Measurements from ENCODE around the gene HIF3A.
"Not testable (repeated sequence)": the region's sequence is repeated elsewhere in the genome, so short reads cannot be mapped to it uniquely, and the experiment has no call there.

HIF3A gene

GRCh38 chr19:46296722-46297461 is at the start of gene HIF3A:
TSS of gene HIF3A (plus strand) at chr19:46297042. CDS start at chr19:46297077, 35 bp downstream.
- no peak for DNase-seq

GRCh38 chr19:46250076-46250735 is 46.6 kb upstream of the HIF3A start:
- DNase-seq = no peak

- no peak for DNase-seq
Observed at GRCh38 chr19:46251416-46251815, 45.4 kb upstream of the HIF3A start.

DNA sequence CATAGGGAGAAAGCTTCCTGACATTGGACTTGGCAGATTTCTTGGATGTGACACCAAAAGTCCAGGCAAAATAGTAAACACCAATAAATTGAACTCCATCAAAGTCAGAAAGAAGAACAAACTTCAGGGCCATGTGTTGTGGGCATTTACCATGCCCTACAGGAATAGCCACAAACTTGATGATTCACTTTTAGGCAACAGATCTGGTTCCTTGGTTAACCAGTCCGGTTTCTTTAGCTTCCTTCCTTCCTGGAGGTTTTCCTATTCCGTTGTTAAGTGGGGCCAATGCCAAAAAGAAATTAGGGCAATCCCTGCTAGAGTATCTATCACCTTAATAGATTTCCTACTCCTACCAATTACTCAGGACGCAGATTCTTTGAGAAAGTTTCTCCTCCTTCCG is 42.1 kb upstream of the HIF3A start:
- no peak for DNase-seq

DNA sequence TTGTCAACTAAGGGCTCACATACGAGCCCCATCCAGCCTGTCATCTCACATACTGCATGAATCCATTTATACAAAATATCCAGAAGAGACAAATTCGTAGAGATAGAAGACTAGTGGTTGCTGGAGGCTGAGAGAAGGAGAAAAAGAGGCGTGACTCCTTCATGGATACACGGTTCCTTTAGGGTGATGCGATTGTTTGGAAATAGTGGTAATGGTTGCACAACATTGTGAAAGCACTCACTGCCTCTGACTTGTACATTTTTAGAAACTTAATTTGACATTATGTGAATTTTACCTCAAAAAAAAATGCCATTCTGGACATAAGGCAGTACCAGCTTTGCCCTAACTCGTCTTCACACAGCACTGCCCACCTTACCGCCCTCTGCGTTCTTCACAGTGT is 40.0 kb upstream of the HIF3A start:
- DNase-seq = no peak

DNA sequence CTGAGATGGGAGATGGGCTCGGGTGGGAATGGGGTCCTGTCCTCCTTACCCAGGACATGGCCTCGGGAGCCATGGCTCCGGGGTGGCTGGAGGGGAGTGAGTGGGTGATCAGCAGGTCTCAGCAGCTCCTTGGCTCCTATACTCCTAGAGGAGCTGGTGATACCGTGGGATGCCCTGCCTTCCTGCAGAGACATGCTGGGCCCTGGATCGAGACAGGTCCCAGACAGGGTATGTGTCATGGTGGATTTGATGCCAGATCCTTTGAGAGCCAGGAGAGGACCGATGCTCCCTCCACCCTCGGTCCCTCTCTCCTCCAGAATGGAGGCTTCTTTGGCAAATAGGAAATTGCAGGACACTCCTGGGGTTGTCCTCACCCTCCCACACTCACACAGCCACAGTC is 35.3 kb upstream of the HIF3A start:
- DNase-seq = not testable (repeated sequence)

GRCh38 chr19:46262684-46263296 is 34.1 kb upstream of the HIF3A start:
- peak; percentile 34 for DNase-seq

DNA sequence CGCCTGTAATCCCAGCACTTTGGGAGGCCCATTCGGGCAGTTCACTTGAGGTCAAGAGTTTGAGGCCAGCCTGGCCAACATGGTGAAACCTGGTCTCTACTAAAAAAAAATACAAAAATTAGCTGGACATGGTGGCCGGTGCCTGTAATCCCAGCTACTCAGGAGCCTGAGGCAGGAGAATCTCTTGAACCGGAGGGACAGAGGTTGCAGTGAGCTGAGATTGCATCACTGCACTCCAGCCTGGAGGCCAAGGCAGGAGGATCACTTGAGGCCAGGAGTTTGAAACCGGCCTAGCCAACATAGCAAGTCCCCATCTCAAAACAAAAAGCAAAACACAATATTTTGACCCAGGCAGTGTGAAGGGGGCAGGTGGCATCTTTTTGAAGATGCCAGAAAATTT is 32.0 kb upstream of the HIF3A start:
- not testable (repeated sequence) for DNase-seq

DNA sequence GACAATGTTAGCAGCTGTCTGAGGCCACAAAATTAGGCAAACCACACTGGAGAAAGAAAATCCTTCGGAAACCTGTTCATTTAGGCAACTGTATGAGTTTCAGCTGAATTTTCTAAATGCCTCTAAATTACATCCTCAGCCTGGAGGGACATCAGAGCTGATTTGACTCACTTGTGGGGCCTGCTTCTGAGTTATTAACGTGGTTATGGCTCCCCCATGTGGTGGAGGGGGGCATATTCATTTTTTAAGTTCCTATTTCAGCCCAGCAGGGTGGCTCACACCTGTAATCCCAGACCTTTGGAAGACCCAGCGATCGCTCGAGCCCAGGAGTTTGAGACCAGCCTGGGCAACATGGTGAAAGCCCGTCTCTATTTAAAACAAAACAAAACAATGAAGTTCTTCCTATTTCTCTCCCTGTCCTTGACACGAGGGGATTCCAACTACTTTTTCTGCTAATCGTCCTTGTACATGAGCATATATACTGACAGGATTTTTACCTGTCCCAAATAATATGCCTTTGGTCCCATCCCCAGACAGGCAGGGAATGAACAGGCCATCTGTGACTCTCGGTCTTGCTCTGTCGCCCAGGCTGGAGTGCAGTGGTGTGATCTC is 31.5 kb upstream of the HIF3A start:
- DNase-seq = peak; percentile 82

GRCh38 chr19:46269101-46269500 is 27.7 kb upstream of the HIF3A start:
- no peak for DNase-seq

GRCh38 chr19:46270521-46271256 is 26.2 kb upstream of the HIF3A start:
- no peak for DNase-seq

DNA sequence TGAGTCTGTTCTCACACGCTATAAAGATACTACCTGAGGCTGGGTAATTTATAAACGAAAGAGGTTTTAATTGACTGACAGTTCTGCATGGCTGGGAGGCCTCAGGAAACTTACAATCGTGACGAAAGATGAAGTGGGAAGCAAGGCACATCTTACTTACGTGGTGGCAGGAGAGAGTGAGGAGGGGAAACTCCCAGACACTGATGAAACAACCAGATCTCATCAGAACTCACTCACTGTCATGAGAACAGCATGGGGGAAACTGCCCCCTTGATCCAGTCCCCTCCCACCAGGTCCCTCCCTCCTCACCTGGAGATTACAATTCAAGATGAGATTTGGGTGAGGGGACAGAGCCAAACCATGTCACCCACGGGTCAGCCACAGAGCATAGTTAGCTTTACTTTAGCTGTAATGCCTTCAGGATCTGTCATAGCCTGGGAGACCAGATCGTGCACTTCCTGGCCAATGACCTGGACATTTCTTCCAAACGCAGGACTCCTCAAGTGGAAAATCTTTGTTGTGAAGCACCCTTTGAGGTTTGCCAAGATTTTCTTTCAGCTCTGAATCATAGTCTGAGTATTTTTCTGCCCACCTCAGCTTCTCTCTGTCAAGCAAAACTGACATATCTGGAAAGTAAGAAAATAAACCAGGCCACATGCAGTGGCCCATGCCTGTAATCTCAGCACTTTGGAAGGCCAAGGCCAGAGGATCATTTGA is 25.2 kb upstream of the HIF3A start:
- no peak for DNase-seq

DNA sequence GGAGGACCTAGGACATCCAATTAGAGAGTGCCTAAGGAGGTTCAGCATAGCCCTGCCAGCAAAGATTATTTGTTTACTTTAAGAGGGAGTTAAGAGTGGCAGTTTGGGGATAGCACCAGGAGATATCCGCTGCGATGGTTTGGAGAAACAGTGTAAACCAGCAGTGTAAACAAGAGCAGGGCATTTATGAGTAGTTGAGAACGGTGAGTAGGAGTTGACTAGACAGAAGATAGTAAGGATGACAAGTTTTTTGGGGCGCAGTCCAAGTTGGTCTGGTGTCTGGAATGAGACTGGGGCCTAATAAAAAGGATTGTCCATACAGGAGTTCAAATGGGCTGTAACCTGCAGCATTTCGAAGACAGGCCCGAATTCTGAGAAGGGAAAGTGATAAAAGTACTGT is 22.9 kb upstream of the HIF3A start:
- DNase-seq = not testable (repeated sequence)

- DNase-seq = no peak
Observed at GRCh38 chr19:46279177-46279576, 17.7 kb upstream of the HIF3A start.

DNA sequence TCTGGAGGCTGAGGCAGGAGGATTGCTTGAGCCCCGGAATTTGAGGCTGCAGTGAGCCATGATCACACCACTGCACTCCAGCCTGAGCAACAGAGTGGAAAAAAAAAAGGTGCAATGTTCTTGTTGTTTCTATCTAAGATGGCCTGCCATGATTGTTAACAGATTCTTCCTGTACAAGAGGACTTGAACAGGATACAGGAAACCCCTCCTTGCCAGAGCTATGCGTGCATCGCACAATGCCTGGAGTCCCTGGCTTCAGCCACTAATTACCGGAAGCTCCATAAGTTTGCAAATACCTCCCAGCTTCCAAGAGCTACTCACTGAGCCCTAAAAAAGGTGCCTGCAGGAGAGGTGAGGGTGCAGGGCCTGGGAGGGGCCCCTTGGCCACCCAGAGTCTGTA is 13.1 kb upstream of the HIF3A start:
- no peak for DNase-seq

DNA sequence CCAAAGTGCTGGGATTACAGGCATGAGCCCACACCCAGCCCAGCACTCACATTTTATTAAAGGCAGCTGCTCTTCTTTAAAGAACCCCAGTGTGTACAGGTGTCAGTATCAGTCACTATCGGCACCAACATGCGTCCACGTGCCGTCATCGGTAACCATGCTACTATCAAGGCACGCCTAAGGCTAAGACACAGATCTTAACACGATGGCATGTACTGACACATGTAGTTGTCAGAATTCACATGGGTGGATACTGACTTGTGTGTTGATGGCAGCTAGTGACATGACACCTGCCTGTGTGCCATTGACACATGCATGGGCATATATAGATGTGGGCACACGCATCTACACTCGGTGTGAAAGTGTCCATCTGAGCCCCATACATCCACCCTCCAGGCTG is 12.2 kb upstream of the HIF3A start:
- no peak for DNase-seq

DNA sequence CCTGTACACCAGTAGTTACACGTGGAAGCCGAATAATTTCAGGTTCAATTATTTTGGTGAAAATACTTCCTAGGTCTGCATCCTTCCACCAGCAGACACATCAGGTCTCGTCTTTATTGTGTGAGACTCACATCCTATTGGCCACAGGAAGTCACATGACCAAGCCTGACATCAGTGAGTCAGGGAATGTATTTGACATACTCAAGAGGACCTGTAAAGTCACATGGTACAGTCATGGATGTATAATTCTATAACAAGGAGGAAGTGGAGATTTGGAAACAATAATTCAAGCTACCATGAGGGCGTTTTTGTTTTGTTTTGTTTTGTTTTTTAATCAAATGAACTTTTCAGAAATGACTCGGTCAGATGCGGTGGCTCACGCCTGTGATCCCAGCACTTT is 9.3 kb upstream of the HIF3A start:
- no peak for DNase-seq

DNA sequence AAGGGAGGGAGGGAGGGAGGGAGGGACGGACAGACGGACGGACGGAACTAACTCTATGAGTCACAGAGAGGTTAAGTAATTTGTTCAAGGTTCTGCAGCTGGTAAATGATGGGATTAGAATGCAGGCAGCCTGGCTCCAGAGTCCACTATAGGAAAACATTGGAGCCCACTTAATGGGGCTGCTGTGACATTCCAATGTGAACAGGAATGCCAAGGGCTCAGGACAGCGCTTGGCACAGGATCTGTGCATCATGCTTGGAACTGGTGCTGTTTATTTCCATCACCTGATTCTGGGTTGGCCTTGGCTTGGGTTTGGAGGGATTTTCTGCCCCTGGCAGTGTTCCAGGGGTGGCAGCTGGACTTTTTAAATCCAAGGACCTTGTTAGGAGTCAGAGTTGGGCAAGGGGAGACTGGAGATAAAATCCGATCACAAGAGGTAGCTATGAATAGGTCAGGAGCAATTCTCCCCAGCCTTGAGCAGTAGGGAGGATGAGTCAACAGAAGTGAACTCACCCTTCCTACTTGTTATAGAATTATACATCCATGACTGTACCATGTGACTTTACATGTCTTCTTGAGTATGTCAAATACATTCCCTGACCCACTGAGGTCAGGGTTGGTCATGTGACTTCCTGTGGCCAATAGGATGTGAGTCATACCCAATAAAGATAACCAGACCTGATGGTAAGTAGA is 7.8 kb upstream of the HIF3A start:
- no peak for DNase-seq

GRCh38 chr19:46289724-46290619 is 6.9 kb upstream of the HIF3A start:
- DNase-seq = no peak

- no peak for DNase-seq
Observed at GRCh38 chr19:46291829-46292228, 5.0 kb upstream of the HIF3A start.

DNA sequence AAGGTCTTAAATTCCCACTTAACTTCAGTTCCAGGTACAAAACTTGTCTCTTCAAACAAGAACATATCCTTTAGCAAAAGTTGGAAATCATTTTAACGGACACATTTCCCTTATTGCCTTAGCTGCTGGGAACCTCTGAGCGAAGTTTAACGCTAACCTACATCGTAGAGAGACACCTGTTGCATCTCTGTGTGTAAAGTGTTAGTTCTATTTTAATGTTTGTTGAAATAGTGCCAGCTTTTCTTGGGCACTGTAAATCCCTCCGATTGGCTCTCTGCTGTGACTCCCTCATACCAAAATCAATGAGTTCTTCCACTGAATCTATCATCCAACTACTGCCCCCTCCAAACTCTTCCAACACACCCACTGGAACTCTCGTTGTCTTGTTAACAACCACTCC is 2.3 kb upstream of the HIF3A start:
- no peak for DNase-seq

Data from hematopoietic multipotent progenitor cell treated with erythropoietin and hydrocortisone succinate and interleukin-3 and kit ligand, for 6 days (in vitro differentiated cells).